ENCODE measurements around the gene GMPS. TPM values are rescaled to one million over a fixed set of nuclear protein-coding genes. Genes with fewer than 3 reads are reported as not detected.

The GMPS gene
- 32.0 and 34.4 TPM in 2 replicates for total RNA-seq (2013; cell fraction: nucleolus; rRNA removed)
- 33.2 and 45.3 TPM in 2 replicates for total RNA-seq (2014; rRNA removed)
- 91.5 and 93.4 TPM in 2 replicates for total RNA-seq (2014; rRNA removed; fragmentation: Illumina TruSeq; extraction: Trizol)
- 108 and 113 TPM in 2 replicates for total RNA-seq (2021)
- 37.7 TPM for polyA plus RNA-seq (2011; ENCODE audit: low read depth)
- polyA plus RNA-seq (2011; rRNA removed): 64.6 and 92.2 TPM in 2 replicates
- polyA plus RNA-seq (2011; cell fraction: cytosol; rRNA removed): 33.2 and 46.8 TPM in 2 replicates
- polyA plus RNA-seq (2011; cell fraction: nucleus; rRNA removed): 22.4 and 30.7 TPM in 2 replicates
- polyA plus RNA-seq (2012): 54.5 and 74.4 TPM in 2 replicates
- 139 and 163 TPM in 2 replicates for polyA plus RNA-seq (2014; fragmentation: Illumina TruSeq; extraction: Trizol)
- polyA plus RNA-seq (2014; fragmentation: Nextera tagmentation; extraction: Ambion mirVana): 10 to 100 TPM; 43.3 to 56.2 TPM
- 46.6 and 57.5 TPM in 2 replicates for polyA plus RNA-seq (2014; rRNA removed)
- 100 to 1,000 TPM; 142 to 143 TPM for polyA plus RNA-seq (2016; fragmentation: Nextera tagmentation; extraction: Ambion mirVana)
- 47.6 and 75.3 TPM in 2 replicates for polyA minus RNA-seq (2011; rRNA and poly(A)+ RNA removed)
- polyA minus RNA-seq (2011; cell fraction: cytosol; rRNA and poly(A)+ RNA removed): 27.8 and 30.4 TPM in 2 replicates
- polyA minus RNA-seq (2011; cell fraction: nucleus; rRNA and poly(A)+ RNA removed): 7.3 and 12.8 TPM in 2 replicates
- percentile 84 among the genes with signal in this experiment for Bru-seq, nascent RNA
- BruChase-seq, experiment 1, labeled RNA remaining after a 6-hour chase: percentile 84 among the genes with signal in this experiment
- BruChase-seq, experiment 2, labeled RNA remaining after a 2-hour chase: percentile 84 among the genes with signal in this experiment
- long read RNA-seq, experiment 1, full-length matches to known transcripts: 122 of 150 reads
- long read RNA-seq, experiment 1, partial matches to known transcripts: 16 of 150 reads
- long read RNA-seq, experiment 1, other reads (novel, unspliced or antisense): 12 of 150 reads
- long read RNA-seq, experiment 2, full-length matches to known transcripts: 434 of 524 reads
- long read RNA-seq, experiment 2, partial matches to known transcripts: 74 of 524 reads
- long read RNA-seq, experiment 2, other reads (novel, unspliced or antisense): 16 of 524 reads

- CTCF ChIA-PET: interaction anchor here (0.6 to 3.3 kb wide), 13 partner anchors 8 to 119 kb away, joined by 3 to 61 read pairs (median 3); partner anchors contain the start of gene C3orf33
- H3K27me3 ChIP-seq (replicated peaks in 1 of 2; ENCODE audit: control insufficient read depth in 2 of 2, insufficient read depth in 2 of 2, low read length in 1 of 2): no peaks in the 10 kb centered on the region
- POLR2A ChIA-PET: interaction anchor here (0.6 to 4.0 kb wide), 9 partner anchors 12 to 65 kb away, joined by 3 to 22 read pairs (median 4); partner anchors contain the start of genes C3orf33 and SLC33A1
- WGBS (ENCODE audit: insufficient coverage, insufficient replicate concordance, low lambda C conversion rate, missing lambda C conversion rate): under 1% methylated on average over 68 of the region's 83 CpGs
- peak within 1 kb of the TSS; percentile 92 for H3K9ac ChIP-seq (ENCODE audit: control insufficient read depth, insufficient read depth, low read length)
- peak; percentile 91 for FAIRE-seq
- no TSS peak for BruUV-seq (replicated peaks)
- peak within 1 kb of the TSS; percentile 89 for H3K27ac ChIP-seq (ENCODE audit: control insufficient read depth, insufficient read depth)
- DNase-seq (ENCODE audit: low read depth, low spot score): peak; percentile 61
- in situ Hi-C loops (cut with MboI): no loop called here
- H2AFZ ChIP-seq (ENCODE audit: control insufficient read depth, low read depth, low read length): peak within 1 kb of the TSS; percentile 96
- SMC1A ChIA-PET (ENCODE audit: uncharacterized antibody, unreplicated experiment): interaction anchor here (0.8 to 3.7 kb wide), 9 partner anchors 10 to 487 kb away, joined by 3 to 22 read pairs (median 4); partner anchors contain the start of genes C3orf33 and SLC33A1
- peaks cover 2% of the 10 kb centered on the region; the same call in 1 of the 2 replicates for H4K20me1 ChIP-seq (ENCODE audit: control insufficient read depth, insufficient read depth)
- RAD21 ChIA-PET (ENCODE audit: unreplicated experiment): interaction anchor here (0.8 to 4.4 kb wide), 9 partner anchors 10 to 156 kb away, joined by 3 to 48 read pairs (median 4); partner anchors contain the start of genes C3orf33 and SLC33A1
- H3K9me3 ChIP-seq (replicated peaks; ENCODE audit: control insufficient read depth, insufficient read depth, low read length): no peaks in the 10 kb centered on the region
- peaks cover 2% of the 10 kb centered on the region for H3K4me1 ChIP-seq (ENCODE audit: control insufficient read depth, insufficient read depth, low read length)
- no peaks in the 10 kb centered on the region; a peak in 1 of 4 replicates for H3K36me3 ChIP-seq (ENCODE audit: control insufficient read depth in 2 of 2, insufficient read depth in 2 of 2, low read length in 1 of 2)
- H3K4me3 ChIP-seq: peak within 1 kb of the TSS; percentile 85
- H3K4me2 ChIP-seq (ENCODE audit: control insufficient read depth, insufficient read depth): peak within 1 kb of the TSS; percentile 98
- peaks cover 46% of the 10 kb centered on the region for H3K79me2 ChIP-seq (ENCODE audit: control insufficient read depth, insufficient read depth, low read length)
- peak; percentile 92 for ATAC-seq
- intact Hi-C loops (cut with micrococcal nuclease; ENCODE audit: unreplicated experiment): loop anchor here (1.0 to 10.0 kb wide), 5 partner anchors 16 to 1294 kb away; partner anchors contain the start of genes C3orf33, CCNL1 and SLC33A1
- TF ChIP-seq USF2 (IDR thresholded peaks at IDR 0.05; ENCODE audit: borderline replicate concordance, low read depth, low read length) (no peak), NR2F1 (conservative IDR thresholded peaks at IDR 0.05) (no peak; the same call in 1 of the 2 replicates), NRF1 (conservative IDR thresholded peaks at IDR 0.05; ENCODE audit: low read depth, low read length) (no peak), SREBF1 (IDR thresholded peaks at IDR 0.05; ENCODE audit: low read length) (no peak), TCF12 (IDR thresholded peaks at IDR 0.05; ENCODE audit: low read depth, low read length) (peak; percentile 16; the same call in 1 of the 2 replicates), MXI1 (IDR thresholded peaks at IDR 0.05; ENCODE audit: low read depth, low read length) (peak; percentile 82), CREB1 (IDR thresholded peaks at IDR 0.05; ENCODE audit: low read depth) (peak; percentile 25; the same call in 1 of the 2 replicates), IKZF1 (conservative IDR thresholded peaks at IDR 0.05) (peak; percentile 50; the same call in 1 of the 2 replicates), MLLT1 (IDR thresholded peaks at IDR 0.05) (no peak), BACH1 (IDR thresholded peaks at IDR 0.05; ENCODE audit: borderline replicate concordance) (0 out of 2 replicates have a peak, but pooled peaks have one; percentile 44), ETV6 (conservative IDR thresholded peaks at IDR 0.05 in 1 of 2, IDR thresholded peaks at IDR 0.05 in 1 of 2; ENCODE audit: borderline replicate concordance in 1 of 2, low read depth in 1 of 2) (0 out of 4 replicates have a peak, but pooled peaks of 1 of the 2 experiments have one; percentile 52), NFIC (IDR thresholded peaks at IDR 0.05; ENCODE audit: low read depth, low read length) (no peak), NFYB (IDR thresholded peaks at IDR 0.05; ENCODE audit: insufficient read depth, low read depth, low read length) (no peak), STAT3 (IDR thresholded peaks at IDR 0.05; ENCODE audit: low read depth, low read length) (no peak), BHLHE40 (IDR thresholded peaks at IDR 0.05; ENCODE audit: borderline replicate concordance in 1 of 2, low read depth in 2 of 2, low read length in 1 of 2) (peak in 1 of 2 experiments; percentile 78; a peak in 2 of 4 replicates)
These were observed at the start of gene GMPS for GRCh38 chr3:155870133-155870944. Gene GMPS (plus strand): TSS chr3:155870650. CDS start chr3:155870871, 221 bp downstream.

Data from GM12878 (cell line).